WTC11 (cell line): ENCODE data around the gene CRIP2. TPM values are rescaled to one million over a fixed set of nuclear protein-coding genes. Genes with fewer than 3 reads are reported as not detected.

Experiments used
- ATAC-seq: fragments of 200-7000 bp; cut with Tn5 transposase; 2 replicates; pipeline ENCODE4 v1.10.0; 2021; ENCODE audit warnings: mild to moderate bottlenecking, moderate library complexity
- CTCF ChIA-PET: fragments of 300-600 bp; sonication (Branson Sonifier 250); formaldehyde crosslinking; loops from one replicate; lab custom pipeline; 2021; ENCODE audit warnings: antibody characterized with exemption; lab: Charles Lee
- POLR2A ChIA-PET: fragments of 350-600 bp; sonication (Branson Sonifier 250); formaldehyde crosslinking; loops from one replicate; lab custom pipeline; 2021; ENCODE audit warnings: antibody characterized with exemption; lab: Charles Lee
- DNase-seq: peaks from one replicate; pipeline ENCODE4 v3.0.0; 2021; ENCODE audit warnings: low spot score
- H3K27ac Mint-ChIP-seq: 2 replicates; pipeline ENCODE4 v1.8.0; 2021; ENCODE audit warnings: mixed read lengths
- H3K27me3 Mint-ChIP-seq: 2 replicates; pipeline ENCODE4 v1.8.0; 2021; ENCODE audit warnings: low read depth, mild to moderate bottlenecking, moderate library complexity, mixed read lengths
- H3K36me3 Mint-ChIP-seq: 2 replicates; pipeline ENCODE4 v1.8.0; 2021; ENCODE audit warnings: mixed read lengths
- H3K4me1 Mint-ChIP-seq: 2 replicates; pipeline ENCODE4 v1.8.0; 2022; ENCODE audit warnings: mixed read lengths
- H3K4me3 Mint-ChIP-seq: 2 replicates; pipeline ENCODE4 v1.8.0; 2021; ENCODE audit warnings: mild to moderate bottlenecking, moderate library complexity, mixed read lengths
- H3K9me3 Mint-ChIP-seq: 2 replicates; pipeline ENCODE4 v1.8.0; 2021; ENCODE audit warnings: mixed read lengths
- AR ChIP-seq: fragments of 250-450 bp; sonication (Bioruptor Pico); IDR thresholded peaks from 2 replicates; pipeline ENCODE4 v1.9.0; 2021; ENCODE audit warnings: mild to moderate bottlenecking
- ATF2 ChIP-seq: sonication (generic); formaldehyde crosslinking; IDR thresholded peaks from 2 replicates; pipeline ENCODE4 v1.8.1; 2022; ENCODE audit warnings: low read depth, missing genetic modification reagents, borderline replicate concordance
- CTCF ChIP-seq: fragments of 200-600 bp; IDR thresholded peaks from 2 replicates; pipeline ENCODE4 v1.8.0; 2022; ENCODE audit warnings: antibody characterized with exemption
- E2F1 ChIP-seq: sonication (generic); formaldehyde crosslinking; IDR thresholded peaks from 2 replicates; pipeline ENCODE4 v1.8.0; 2022; ENCODE audit warnings: mild to moderate bottlenecking, missing genetic modification reagents
- E2F5 ChIP-seq: sonication (generic); formaldehyde crosslinking; IDR thresholded peaks from 2 replicates; pipeline ENCODE4 v1.8.1; 2022; ENCODE audit warnings: mild to moderate bottlenecking, moderate library complexity, missing genetic modification reagents
- ETV6 ChIP-seq: sonication (generic); formaldehyde crosslinking; IDR thresholded peaks from 2 replicates; pipeline ENCODE4 v1.8.1; 2022; ENCODE audit warnings: mild to moderate bottlenecking, missing genetic modification reagents
- FOXP1 ChIP-seq: sonication (generic); formaldehyde crosslinking; IDR thresholded peaks from 2 replicates; pipeline ENCODE4 v1.8.0; 2022; ENCODE audit warnings: missing genetic modification reagents, mild to moderate bottlenecking, moderate library complexity, borderline replicate concordance
- KAT7 ChIP-seq: sonication (generic); formaldehyde crosslinking; IDR thresholded peaks from 2 replicates; pipeline ENCODE4 v1.8.1; 2023; ENCODE audit warnings: missing genetic modification reagents, mild to moderate bottlenecking, borderline replicate concordance
- NFYB ChIP-seq: sonication (generic); formaldehyde crosslinking; conservative IDR thresholded peaks from 2 replicates; pipeline ENCODE4 v1.8.0; 2022; ENCODE audit warnings: low read depth, missing genetic modification reagents
- NR2C2 ChIP-seq: sonication (generic); formaldehyde crosslinking; IDR thresholded peaks from 2 replicates; pipeline ENCODE4 v1.8.0; 2022; ENCODE audit warnings: mild to moderate bottlenecking, missing genetic modification reagents
- PREB ChIP-seq: sonication (generic); formaldehyde crosslinking; IDR thresholded peaks from 2 replicates; pipeline ENCODE4 v1.8.1; 2022; ENCODE audit warnings: mild to moderate bottlenecking, missing genetic modification reagents, moderate library complexity, borderline replicate concordance
- PRRX2 ChIP-seq: fragments of 250-450 bp; sonication (Bioruptor Pico); IDR thresholded peaks from 2 replicates; pipeline ENCODE4 v1.8.0; 2021; ENCODE audit warnings: mild to moderate bottlenecking
- STAT6 ChIP-seq: sonication (generic); formaldehyde crosslinking; conservative IDR thresholded peaks from 2 replicates; pipeline ENCODE4 v1.8.1; 2023; ENCODE audit warnings: mild to moderate bottlenecking, low read depth, missing genetic modification reagents, moderate library complexity
- TEAD1 ChIP-seq: sonication (generic); formaldehyde crosslinking; IDR thresholded peaks from 2 replicates; pipeline ENCODE4 v1.8.0; 2022; ENCODE audit warnings: mild to moderate bottlenecking, missing genetic modification reagents
- ZBTB21 ChIP-seq: sonication (generic); formaldehyde crosslinking; IDR thresholded peaks from 2 replicates; pipeline ENCODE4 v1.8.1; 2023; ENCODE audit warnings: mild to moderate bottlenecking, missing genetic modification reagents, borderline replicate concordance
- ZNF232 ChIP-seq: sonication (generic); formaldehyde crosslinking; IDR thresholded peaks from 2 replicates; pipeline ENCODE4 v1.8.0; 2022; ENCODE audit warnings: mild to moderate bottlenecking, missing genetic modification reagents
- ZNF317 ChIP-seq: sonication (generic); formaldehyde crosslinking; IDR thresholded peaks from 2 replicates; pipeline ENCODE4 v1.8.1; 2023; ENCODE audit warnings: low read depth, mild to moderate bottlenecking, moderate library complexity, missing genetic modification reagents, borderline replicate concordance
- ZNF425 ChIP-seq: fragments of 250-450 bp; sonication (Bioruptor Pico); conservative IDR thresholded peaks from 2 replicates; pipeline ENCODE4 v1.9.0; 2021; ENCODE audit warnings: mild to moderate bottlenecking
- ZNF671 ChIP-seq: fragments of 250-450 bp; sonication (Bioruptor Pico); IDR thresholded peaks from 2 replicates; pipeline ENCODE4 v1.8.0; 2021; ENCODE audit warnings: mild to moderate bottlenecking
- total RNA-seq: library from RNA; stranded (reverse); gene quantifications from 3 replicates; pipeline ENCODE4 v1.2.3, GENCODE V29; 2021

Gene CRIP2
- total RNA-seq, 1 experiment from 2014 or later: 5.4 TPM

GRCh38 chr14:105440992-105441391, 33.6 kb upstream of the CRIP2 start (continued):
- TF ChIP-seq CTCF (no peak), ZNF317 (CRISPR knock-in tag) (no peak), ETV6 (CRISPR knock-in tag) (no peak), ZBTB21 (no peak)

GRCh38 chr14:105442125-105442524, 32.5 kb upstream of the CRIP2 start:
- Mint-ChIP-seq H3K9me3 (no peaks in the 10 kb centered on the region), H3K36me3 (peaks cover 17% of the 10 kb centered on the region), H3K27me3 (no peaks in the 10 kb centered on the region), H3K27ac (peak overlapping the region; percentile 55; the same call in 1 of the 2 replicates), H3K4me3 (no peak overlapping the region), H3K4me1 (no peaks in the 10 kb centered on the region)
- ChIA-PET POLR2A (no interaction called here), CTCF (no interaction called here)
- ATAC-seq (no peak), DNase-seq (no peak)
- TF ChIP-seq FOXP1 (CRISPR knock-in tag) (no peak), KAT7 (no peak), ZNF317 (CRISPR knock-in tag) (no peak), ZNF232 (no peak), CTCF (no peak), ATF2 (CRISPR knock-in tag) (no peak), E2F5 (CRISPR knock-in tag) (no peak), PREB (CRISPR knock-in tag) (no peak), E2F1 (CRISPR knock-in tag) (no peak), TEAD1 (no peak), STAT6 (no peak), NFYB (CRISPR knock-in tag) (no peak), NR2C2 (CRISPR knock-in tag) (no peak), PRRX2 (CRISPR knock-in tag) (no peak), ZNF671 (CRISPR knock-in tag) (no peak), AR (CRISPR knock-in tag) (no peak), ZNF425 (CRISPR knock-in tag) (no peak)
